ENCODE results near the gene MRPS27.

DNA sequence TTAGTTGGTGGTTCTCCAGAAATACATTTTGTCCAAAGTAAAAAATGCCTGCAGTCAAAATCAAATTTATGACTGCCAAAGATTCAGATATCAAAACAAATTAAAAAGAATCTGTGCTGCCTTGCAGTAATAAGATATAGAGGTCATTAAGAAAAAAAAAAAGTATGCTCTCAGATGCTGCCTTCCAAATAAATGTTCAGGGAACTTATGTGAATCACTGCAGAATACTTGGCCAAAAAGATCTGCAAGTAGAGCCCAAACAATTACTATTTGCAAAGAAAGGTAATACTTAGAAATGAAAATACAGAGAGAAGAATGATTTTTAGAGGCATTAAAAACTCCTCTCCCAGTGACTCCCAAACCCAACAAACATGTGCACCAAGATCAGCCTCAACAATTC is 52.4 kb downstream of the MRPS27 start:
- TF ChIP-seq POLR2A (IDR thresholded peaks at IDR 0.05) = no peak
- TF ChIP-seq CTCF (IDR thresholded peaks at IDR 0.05) = no peak
